Endothelial cell of umbilical vein (primary cell): Measurements from ENCODE around the gene PLA2G4E. TPM values are rescaled to one million over a fixed set of nuclear protein-coding genes. Genes with fewer than 3 reads are reported as not detected.

ENCODE experiments used
- BruUV-seq: library from RNA; stranded (reverse); fragments of 400-500 nt; replicated peaks from 2 replicates; lab custom pipeline; 2021; lab: Mats Ljungman, UMichigan
- CTCF ChIA-PET: fragments of 300-600, 350-600 bp; sonication (Branson Sonifier 250); formaldehyde crosslinking; loops from one replicate; lab custom pipeline; 2021; ENCODE audit warnings: antibody characterized with exemption, inconsistent platforms; lab: Charles Lee
- POLR2A ChIA-PET: fragments of 300-600, 350-600 bp; sonication (Branson Sonifier 250); formaldehyde crosslinking; loops from one replicate; lab custom pipeline; 2021; ENCODE audit warnings: antibody characterized with exemption, inconsistent platforms; lab: Charles Lee
- DNase-seq: peaks from one replicate; pipeline ENCODE4 v3.0.0-alpha.2; 2011; ENCODE audit warnings: low read depth, low spot score
- FAIRE-seq: peaks from 2 replicates; lab custom pipeline; 2011; peaks lifted over from hg19 to GRCh38; lab: Jason Lieb, UNC
- H2AFZ ChIP-seq: 2 replicates; pipeline ENCODE4 v1.6.0; 2012; ENCODE audit warnings: low read depth, low read length, control low read depth, inconsistent platforms
- H3K27ac ChIP-seq: 2 replicates; pipeline ENCODE4 v1.5.1; 2011; ENCODE audit warnings: low read depth, mild to moderate bottlenecking, control low read depth, low read length, moderate library complexity; ENCODE audit not compliant: insufficient read depth
- H3K27me3 ChIP-seq, 2 experiments: 2 replicates each; pipeline versions ENCODE4 v1.6.0 to v1.6.1; 2011; ENCODE audit warnings: low read length in 2 of 2, mixed read lengths in 1 of 2; ENCODE audit not compliant: control insufficient read depth in 2 of 2, insufficient read depth in 2 of 2
- H3K36me3 ChIP-seq, 2 experiments: 2 replicates in 1 of 2; 3 replicates in 1 of 2; pipeline ENCODE4 v1.5.1; 2011; ENCODE audit warnings: low read length in 2 of 2, mild to moderate bottlenecking in 1 of 2, moderate library complexity in 1 of 2; ENCODE audit not compliant: control insufficient read depth in 2 of 2, insufficient read depth in 2 of 2; ENCODE audit errors: extremely low read depth in 1 of 2
- H3K4me1 ChIP-seq: 3 replicates; pipeline ENCODE4 v1.5.1; 2011; ENCODE audit warnings: mild to moderate bottlenecking, low read length; ENCODE audit not compliant: control insufficient read depth, insufficient read depth; ENCODE audit errors: extremely low read depth
- H3K4me2 ChIP-seq: 2 replicates; pipeline ENCODE4 v1.6.1; 2011; ENCODE audit warnings: low read length, control low read depth, mixed read lengths; ENCODE audit not compliant: insufficient read depth
- H3K4me3 ChIP-seq, 3 experiments: fragments of 200-600 bp in 1 of 3; sonication (generic), shearing (Covaris generic) in 1 of 3; replicated peaks in 1 of 3; 2 replicates each; pipeline ENCODE4 v1.5.1; 2011 to 2016; ENCODE audit warnings: control low read depth in 3 of 3, low read length in 3 of 3, mild to moderate bottlenecking in 2 of 3, inconsistent platforms in 1 of 3, low read depth in 1 of 3, moderate library complexity in 1 of 3; ENCODE audit not compliant: insufficient read depth in 1 of 3
- H3K79me2 ChIP-seq: 2 replicates; pipeline ENCODE4 v1.6.0; 2012; ENCODE audit warnings: low read length, inconsistent platforms; ENCODE audit not compliant: control insufficient read depth, insufficient read depth
- H3K9ac ChIP-seq: replicated peaks from 2 replicates; pipeline ENCODE3; 2011; ENCODE audit warnings: low read length, control low read depth; ENCODE audit not compliant: insufficient read depth; ENCODE audit errors: extremely low read depth
- H3K9me1 ChIP-seq: replicated peaks from 3 replicates; pipeline ENCODE4 v1.6.0; 2011; ENCODE audit warnings: mild to moderate bottlenecking, low read length; ENCODE audit not compliant: control insufficient read depth, insufficient read depth; ENCODE audit errors: extremely low read depth
- H3K9me3 ChIP-seq: replicated peaks from 2 replicates; pipeline ENCODE4 v1.5.1; 2012; ENCODE audit warnings: low read length, inconsistent platforms; ENCODE audit not compliant: control insufficient read depth, insufficient read depth
- H4K20me1 ChIP-seq: replicated peaks from 2 replicates; pipeline ENCODE3; 2011; ENCODE audit warnings: mild to moderate bottlenecking, low read length; ENCODE audit not compliant: control insufficient read depth, insufficient read depth; ENCODE audit errors: extremely low read depth
- EZH2 ChIP-seq: IDR thresholded peaks from 2 replicates; pipeline ENCODE4 v1.6.1; 2012; ENCODE audit warnings: borderline replicate concordance, low read depth, mild to moderate bottlenecking, moderate library complexity, low read length, inconsistent platforms; ENCODE audit not compliant: severe bottlenecking
- FOS ChIP-seq: IDR thresholded peaks from 2 replicates; pipeline ENCODE4 v1.6.1; 2011; ENCODE audit warnings: mild to moderate bottlenecking, low read length, moderate library complexity, borderline replicate concordance; ENCODE audit not compliant: insufficient read depth
- GATA2 ChIP-seq: IDR thresholded peaks from 2 replicates; pipeline ENCODE4 v1.7.0; 2011; ENCODE audit warnings: low read depth, mild to moderate bottlenecking, moderate library complexity, mixed read lengths, low read length; ENCODE audit not compliant: insufficient read length, insufficient read depth
- JUN ChIP-seq: IDR thresholded peaks from 2 replicates; pipeline ENCODE4 v1.6.1; 2011; ENCODE audit warnings: borderline replicate concordance, low read depth; ENCODE audit not compliant: insufficient read length, insufficient read depth
- MYC ChIP-seq: IDR thresholded peaks from one replicate; pipeline ENCODE4 v1.6.1; 2011; ENCODE audit warnings: mild to moderate bottlenecking, low read depth, low read length
- POLR2A ChIP-seq: IDR thresholded peaks from 2 replicates; pipeline ENCODE4 v1.6.1; 2012; ENCODE audit warnings: low read depth, mild to moderate bottlenecking, control low read depth, low read length
- POLR2AphosphoS5 ChIP-seq: IDR thresholded peaks from 2 replicates; pipeline ENCODE4 v1.6.1; 2012; ENCODE audit warnings: low read depth, mild to moderate bottlenecking, control low read depth, low read length, moderate library complexity; ENCODE audit not compliant: insufficient read depth
- dilution Hi-C: fragments of 300-500 bp; cut with MboI; formaldehyde crosslinking; loops from one replicate; pipeline ENCODE4 v1.15.0; 2019; ENCODE audit warnings: low sequenced_read_pairs; ENCODE audit not compliant: extremely low pct_ligation_motif_present
- intact Hi-C: fragments of 100-400 bp; cut with micrococcal nuclease; formaldehyde crosslinking; loops from one replicate; pipeline ENCODE4 v1.10.0; 2022
- polyA plus RNA-seq, 4 experiments: library from polyadenylated mRNA; depleted of rRNA in 3 of 4; stranded (reverse) in 3 of 4; unstranded in 1 of 4; fragments of >200 nt; gene quantifications; 2 replicates each; pipeline versions ENCODE4 v1.2.1 to v1.2.3, GENCODE V29; 2011 to 2012; ENCODE audit warnings: missing spikeins in 1 of 4
- total RNA-seq: library from RNA; stranded (reverse); gene quantifications from 2 replicates; pipeline ENCODE4 v1.2.3, GENCODE V29; 2021
- TF ChIP-seq, protein P1 (sequence below), 2 donors: IDR thresholded peaks; 1 replicate in 1 of 2; 2 replicates in 1 of 2; pipeline ENCODE4 v1.5.1; 2011; ENCODE audit warnings: low read length in 2 of 2, mild to moderate bottlenecking in 2 of 2, moderate library complexity in 2 of 2, control low read depth in 1 of 2, inconsistent platforms in 1 of 2, low read depth in 1 of 2; ENCODE audit not compliant: insufficient read depth in 1 of 2; ENCODE audit errors: extremely low read depth in 1 of 2
- TF ChIP-seq, protein P2 (sequence below): IDR thresholded peaks from 2 replicates; pipeline ENCODE4 v1.6.1; 2011; ENCODE audit not compliant: insufficient read depth, insufficient read length

Gene PLA2G4E
- total and polyA plus RNA-seq, 2 donors (not counting 3 experiments of a cell fraction or from before 2014, with no cell fraction given), result not detected

DNA sequence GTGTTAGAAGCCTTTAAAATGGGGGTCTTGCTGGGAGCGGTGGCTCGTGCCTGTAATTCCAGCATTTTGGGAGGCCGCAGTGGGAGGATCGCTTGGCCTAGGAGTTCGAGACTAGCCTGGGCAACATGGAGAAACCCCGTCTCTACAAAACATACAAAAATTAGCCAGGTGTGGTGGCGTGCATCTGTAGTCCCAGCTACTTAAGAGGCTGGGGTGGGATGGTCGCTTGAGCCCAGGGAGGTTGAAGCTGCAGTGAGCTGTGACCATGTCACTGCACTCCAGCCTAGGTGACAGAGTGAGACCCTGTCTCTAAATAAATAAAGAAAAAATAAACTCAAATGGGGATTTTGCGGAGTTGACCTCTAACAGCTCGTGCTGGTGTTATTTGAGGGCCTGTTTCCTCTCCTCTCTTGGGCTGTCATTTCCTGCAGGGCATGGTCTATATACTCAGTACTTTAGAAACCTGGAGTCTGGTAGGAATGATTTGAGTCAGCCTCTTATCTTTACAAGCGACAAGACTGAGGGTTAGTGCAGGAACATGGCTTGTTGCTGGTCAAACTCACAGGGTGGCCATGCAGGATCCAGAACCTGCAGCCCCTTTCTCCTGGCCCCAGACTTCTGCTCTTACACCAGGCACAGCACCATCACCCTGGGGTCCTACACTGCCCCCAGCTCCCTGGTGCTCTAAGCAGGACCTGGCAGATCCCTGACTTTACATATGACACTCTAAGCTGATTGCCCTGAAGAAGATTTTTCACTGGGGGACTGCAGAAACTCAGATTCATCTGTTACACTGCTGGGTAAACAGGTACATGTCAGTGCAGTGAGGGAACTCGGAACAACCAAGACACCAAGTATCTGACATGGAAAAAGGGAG is 63.6 kb downstream of the PLA2G4E start:
- H3K9ac ChIP-seq, result peak overlapping the region; percentile 85
- POLR2A ChIA-PET, result interaction anchor here (0.9 to 2.3 kb wide), 9 partner anchors 9 to 27 kb away, joined by 3 to 15 read pairs (median 4); partner anchors contain the start of gene EHD4
- BruUV-seq, result TSS peak; percentile 23

DNA sequence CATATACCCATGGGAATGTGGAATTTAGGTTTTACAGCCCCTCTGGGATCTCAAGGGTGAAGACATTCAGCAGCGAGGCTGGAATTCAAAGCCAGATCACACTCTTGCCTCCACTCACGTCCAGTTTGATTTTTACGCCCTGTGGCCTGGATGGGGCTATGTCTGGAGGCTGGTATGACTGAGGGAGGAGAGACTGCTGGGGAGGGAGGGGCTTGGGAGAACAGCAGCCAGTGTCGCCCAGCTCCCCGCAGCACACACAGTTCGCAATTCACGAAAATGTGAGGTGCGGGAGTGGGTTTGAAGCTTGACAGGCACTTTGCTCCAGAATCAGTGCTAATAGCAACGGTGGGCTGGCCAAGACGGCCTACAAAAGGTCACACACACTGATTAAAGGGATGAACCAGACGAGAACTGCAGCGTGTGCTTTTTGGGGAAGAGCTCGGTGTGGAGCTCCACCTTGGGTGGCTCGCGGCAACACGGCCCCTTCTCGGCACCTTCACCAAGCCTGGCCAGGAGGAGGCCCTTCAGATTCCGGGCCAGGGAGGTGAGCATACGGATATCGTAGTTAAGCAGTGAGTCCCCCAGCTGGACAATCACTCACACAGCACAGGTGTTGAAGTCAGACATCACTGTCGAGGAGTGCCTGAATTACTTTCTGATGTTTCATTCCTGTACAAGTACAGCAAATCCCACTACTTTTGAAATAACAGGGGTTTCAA is 64.9 kb downstream of the PLA2G4E start:
- no peak overlapping the region for H3K4me3 ChIP-seq
- POLR2A ChIA-PET, result no interaction called here
- H3K27me3 ChIP-seq, result no peaks in the 10 kb centered on the region
- no peaks in the 10 kb centered on the region for H3K9me1 ChIP-seq
- H4K20me1 ChIP-seq, result no peaks in the 10 kb centered on the region
- H3K4me1 ChIP-seq, result peaks cover 57% of the 10 kb centered on the region
- H3K9me3 ChIP-seq, result no peaks in the 10 kb centered on the region
- intact Hi-C loops (no loop called here), dilution Hi-C loops (no loop called here)
- H3K79me2 ChIP-seq, result peaks cover 94% of the 10 kb centered on the region
- FAIRE-seq (no peak), DNase-seq (no peak)
- no TSS peak for BruUV-seq
- peaks cover 12 to 18% of the 10 kb centered on the region in 2 experiments for H3K36me3 ChIP-seq
- CTCF ChIA-PET, result interaction anchor here (0.6 to 4.0 kb wide), 7 partner anchors 11 to 51 kb away, joined by 3 to 44 read pairs (median 4); partner anchors contain the start of gene EHD4
- peak overlapping the region; percentile 11 for H3K9ac ChIP-seq
- H3K27ac ChIP-seq, result peak overlapping the region; percentile 98
- no peak overlapping the region for H3K4me2 ChIP-seq
- TF ChIP-seq JUN (no peak), GATA2 (no peak), MYC (no peak), POLR2AphosphoS5 (no peak), EZH2 (no peak), POLR2A (no peak), FOS (no peak)
- TF ChIP-seq, protein P1, sequence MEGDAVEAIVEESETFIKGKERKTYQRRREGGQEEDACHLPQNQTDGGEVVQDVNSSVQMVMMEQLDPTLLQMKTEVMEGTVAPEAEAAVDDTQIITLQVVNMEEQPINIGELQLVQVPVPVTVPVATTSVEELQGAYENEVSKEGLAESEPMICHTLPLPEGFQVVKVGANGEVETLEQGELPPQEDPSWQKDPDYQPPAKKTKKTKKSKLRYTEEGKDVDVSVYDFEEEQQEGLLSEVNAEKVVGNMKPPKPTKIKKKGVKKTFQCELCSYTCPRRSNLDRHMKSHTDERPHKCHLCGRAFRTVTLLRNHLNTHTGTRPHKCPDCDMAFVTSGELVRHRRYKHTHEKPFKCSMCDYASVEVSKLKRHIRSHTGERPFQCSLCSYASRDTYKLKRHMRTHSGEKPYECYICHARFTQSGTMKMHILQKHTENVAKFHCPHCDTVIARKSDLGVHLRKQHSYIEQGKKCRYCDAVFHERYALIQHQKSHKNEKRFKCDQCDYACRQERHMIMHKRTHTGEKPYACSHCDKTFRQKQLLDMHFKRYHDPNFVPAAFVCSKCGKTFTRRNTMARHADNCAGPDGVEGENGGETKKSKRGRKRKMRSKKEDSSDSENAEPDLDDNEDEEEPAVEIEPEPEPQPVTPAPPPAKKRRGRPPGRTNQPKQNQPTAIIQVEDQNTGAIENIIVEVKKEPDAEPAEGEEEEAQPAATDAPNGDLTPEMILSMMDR (IDR thresholded peaks at IDR 0.05; ENCODE audit: extremely low read depth in 1 of 2, insufficient read depth in 1 of 2, low read depth in 1 of 2, low read length in 2 of 2), result peak in 1 of 2 donors; percentile 20
- TF ChIP-seq, protein P2, sequence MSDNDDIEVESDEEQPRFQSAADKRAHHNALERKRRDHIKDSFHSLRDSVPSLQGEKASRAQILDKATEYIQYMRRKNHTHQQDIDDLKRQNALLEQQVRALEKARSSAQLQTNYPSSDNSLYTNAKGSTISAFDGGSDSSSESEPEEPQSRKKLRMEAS, result no peak
- H2AFZ ChIP-seq, result no peak overlapping the region

More for the DNA sequence above, 63.6 kb downstream of the PLA2G4E start:
- H3K4me3 ChIP-seq, result peak overlapping the region in 1 of 3 experiments; percentile 16
- H3K27ac ChIP-seq, result peak overlapping the region; percentile 98
- no peaks in the 10 kb centered on the region for H3K9me3 ChIP-seq
- no peaks in the 10 kb centered on the region for H3K9me1 ChIP-seq
- no peaks in the 10 kb centered on the region for H3K27me3 ChIP-seq
- dilution Hi-C loops (no loop called here), intact Hi-C loops (loop anchor here (1.0 kb wide), 1 partner anchor 17 kb away; no protein-coding TSS in a partner anchor)
- FAIRE-seq (peak; percentile 70), DNase-seq (peak; percentile 85)
- peaks cover 7 to 11% of the 10 kb centered on the region in 2 experiments for H3K36me3 ChIP-seq
- no peaks in the 10 kb centered on the region for H4K20me1 ChIP-seq
- H3K4me2 ChIP-seq, result peak overlapping the region; percentile 87
- CTCF ChIA-PET, result interaction anchor here (1.6 to 4.0 kb wide), 5 partner anchors 13 to 53 kb away, joined by 5 to 44 read pairs (median 7); partner anchors contain the start of gene EHD4
- H2AFZ ChIP-seq, result no peak overlapping the region
- peaks cover 94% of the 10 kb centered on the region for H3K79me2 ChIP-seq
- TF ChIP-seq GATA2 (peak; percentile 60), FOS (peak; percentile 40), POLR2AphosphoS5 (no peak)
- H3K4me1 ChIP-seq, result peaks cover 66% of the 10 kb centered on the region
